ENCODE data around the gene TMEM266.

Gene TMEM266

GRCh38 chr15:76189106-76189505 lies 129.3 kb downstream of the TMEM266 start:
- no peak for DNase-seq

GRCh38 chr15:76190070-76190564 lies 130.3 kb downstream of the TMEM266 start:
- no peak for DNase-seq

- DNase-seq, result peak; percentile 69 to 78
Measured at GRCh38 chr15:76190751-76191538, 131.2 kb downstream of the TMEM266 start.

- no peak for DNase-seq
Measured at GRCh38 chr15:76191539-76192244, 131.9 kb downstream of the TMEM266 start.

GRCh38 chr15:76192715-76193114 lies 132.9 kb downstream of the TMEM266 start:
- no peak for DNase-seq

- no peak for DNase-seq
Measured at GRCh38 chr15:76193934-76194333, 134.1 kb downstream of the TMEM266 start.

GRCh38 chr15:76195506-76196268 lies 135.9 kb downstream of the TMEM266 start:
- no peak for DNase-seq

GRCh38 chr15:76196269-76197231 lies 136.8 kb downstream of the TMEM266 start:
- no peak for DNase-seq

GRCh38 chr15:76197703-76198455 lies 138.1 kb downstream of the TMEM266 start:
- DNase-seq, result no peak

GRCh38 chr15:76198456-76199105 lies 138.8 kb downstream of the TMEM266 start:
- no peak for DNase-seq

GRCh38 chr15:76199106-76200082 lies 139.6 kb downstream of the TMEM266 start:
- DNase-seq, result no peak

- DNase-seq, result no peak
Measured at GRCh38 chr15:76200083-76200465, 140.3 kb downstream of the TMEM266 start.

- DNase-seq, result no peak
Measured at GRCh38 chr15:76200641-76201105, 140.9 kb downstream of the TMEM266 start.

GRCh38 chr15:76201536-76202255 lies 141.9 kb downstream of the TMEM266 start:
- DNase-seq, result no peak

GRCh38 chr15:76203346-76204108 lies 143.7 kb downstream of the TMEM266 start:
- DNase-seq, result no peak

- DNase-seq, result no peak
Measured at GRCh38 chr15:76204109-76204845, 144.5 kb downstream of the TMEM266 start.

GRCh38 chr15:76204916-76205460 lies 145.2 kb downstream of the TMEM266 start:
- no peak for DNase-seq

Data from stimulated activated CD4-positive, alpha-beta T cell treated with anti-CD3 and anti-CD28 coated beads, Interleukin-2, amount 100 ng/mL, for 48 hours (primary cell).